ENCODE data around the gene PORCN. TPM values are rescaled to one million over a fixed set of nuclear protein-coding genes. Genes with fewer than 3 reads are reported as not detected.
"Not testable (repeated sequence)": the region's sequence is repeated elsewhere in the genome, so short reads cannot be mapped to it uniquely, and the experiment has no call there.

The PORCN gene
- total and polyA plus RNA-seq, 7 donors, result 1.2 to 13.3 (median 12.2) TPM

GRCh38 chrX:48516285-48516684 is 7.5 kb downstream of the PORCN start:
- no peak overlapping the region for H3K27ac ChIP-seq
- TF ChIP-seq POLR2A (IDR thresholded peaks at IDR 0.05), result no peak
- TF ChIP-seq CTCF (IDR thresholded peaks at IDR 0.05), result no peak
- TF ChIP-seq EP300 (IDR thresholded peaks at IDR 0.05), result no peak
- no peak for TF ChIP-seq POLR2AphosphoS5 (IDR thresholded peaks at IDR 0.05)
- 92 to 93% methylated on average over 10 of the region's 10 CpGs for WGBS, 2 donors

GRCh38 chrX:48516987-48517386 is 8.2 kb downstream of the PORCN start:
- Histone ChIP-seq H3K4me1 (no peaks in the 10 kb centered on the region), H3K27ac (no peak overlapping the region), H3K27me3 (no peaks in the 10 kb centered on the region), H3K9me3 (no peaks in the 10 kb centered on the region), H3K36me3 (peaks cover 0 to 7% (median 0%) of the 10 kb centered on the region in 4 donors), H3K4me3 (no peak overlapping the region)
- DNase-seq, result no peak
- intact Hi-C loops (cut with DNase I), result no loop called here
- WGBS, 2 donors, result 76 to 88% methylated on average over 5 of the region's 5 CpGs
- TF ChIP-seq POLR2A (IDR thresholded peaks at IDR 0.05), result no peak
- no peak for TF ChIP-seq CTCF (IDR thresholded peaks at IDR 0.05)
- TF ChIP-seq EP300 (IDR thresholded peaks at IDR 0.05), result no peak
- TF ChIP-seq POLR2AphosphoS5 (IDR thresholded peaks at IDR 0.05), result no peak

More at GRCh38 chrX:48516285-48516684, 7.5 kb downstream of the PORCN start:
- Histone ChIP-seq H3K4me1 (no peaks in the 10 kb centered on the region), H3K9me3 (no peaks in the 10 kb centered on the region), H3K36me3 (peaks cover 0 to 7% (median 0%) of the 10 kb centered on the region in 4 donors), H3K27me3 (no peaks in the 10 kb centered on the region), H3K4me3 (no peak overlapping the region)
- no peak for DNase-seq
- intact Hi-C loops (cut with DNase I), result no loop called here

GRCh38 chrX:48519481-48519880 is 10.7 kb downstream of the PORCN start:
- H3K9me3 ChIP-seq; H3K27me3 ChIP-seq; H3K4me3 ChIP-seq; intact Hi-C loops (cut with DNase I); H3K27ac ChIP-seq; DNase-seq; H3K36me3 ChIP-seq; H3K4me1 ChIP-seq: not testable (repeated sequence)
- WGBS, 2 donors, result 60 to 63% methylated on average over 4 of the region's 4 CpGs

GRCh38 chrX:48520455-48520854 is 11.7 kb downstream of the PORCN start:
- 82 to 89% methylated on average over 2 of the region's 2 CpGs for WGBS, 2 donors
- TF ChIP-seq EP300 (IDR thresholded peaks at IDR 0.05) (no peak), CTCF (IDR thresholded peaks at IDR 0.05) (no peak), POLR2AphosphoS5 (IDR thresholded peaks at IDR 0.05) (no peak), POLR2A (IDR thresholded peaks at IDR 0.05) (no peak)

GRCh38 chrX:48520976-48521352 is 12.2 kb downstream of the PORCN start:
- intact Hi-C loops (cut with DNase I), result no loop called here
- Histone ChIP-seq H3K27me3 (no peaks in the 10 kb centered on the region), H3K36me3 (peaks cover 0 to 2% (median 0%) of the 10 kb centered on the region in 4 donors), H3K9me3 (no peaks in the 10 kb centered on the region), H3K4me3 (peak overlapping the region in 3 of 4 donors; percentile 58 to 60 (median 59)), H3K27ac (peak overlapping the region; percentile 77 to 84 (median 82)), H3K4me1 (no peaks in the 10 kb centered on the region)
- no peak for DNase-seq
- WGBS, 2 donors, result 37 to 38% methylated on average over 2 of the region's 2 CpGs
- TF ChIP-seq POLR2A (IDR thresholded peaks at IDR 0.05) (no peak), POLR2AphosphoS5 (IDR thresholded peaks at IDR 0.05) (no peak), EP300 (IDR thresholded peaks at IDR 0.05) (no peak), CTCF (IDR thresholded peaks at IDR 0.05) (no peak)

More at GRCh38 chrX:48520455-48520854, 11.7 kb downstream of the PORCN start:
- no peak for DNase-seq
- H3K27ac ChIP-seq, result no peak overlapping the region
- H3K27me3 ChIP-seq, result no peaks in the 10 kb centered on the region
- H3K9me3 ChIP-seq, result no peaks in the 10 kb centered on the region
- H3K36me3 ChIP-seq, result peaks cover 0 to 7% (median 0%) of the 10 kb centered on the region in 4 donors
- no peaks in the 10 kb centered on the region for H3K4me1 ChIP-seq
- H3K4me3 ChIP-seq, result no peak overlapping the region
- intact Hi-C loops (cut with DNase I), result no loop called here

Data from sigmoid colon (tissue), 7 donors.